Measurements from ENCODE around the gene PLD4. TPM values are rescaled to one million over a fixed set of nuclear protein-coding genes. Genes with fewer than 3 reads are reported as not detected.

PLD4 gene
- total RNA-seq, 2 donors from 2014 or later, result 1.2 to 5.4 TPM

DNA sequence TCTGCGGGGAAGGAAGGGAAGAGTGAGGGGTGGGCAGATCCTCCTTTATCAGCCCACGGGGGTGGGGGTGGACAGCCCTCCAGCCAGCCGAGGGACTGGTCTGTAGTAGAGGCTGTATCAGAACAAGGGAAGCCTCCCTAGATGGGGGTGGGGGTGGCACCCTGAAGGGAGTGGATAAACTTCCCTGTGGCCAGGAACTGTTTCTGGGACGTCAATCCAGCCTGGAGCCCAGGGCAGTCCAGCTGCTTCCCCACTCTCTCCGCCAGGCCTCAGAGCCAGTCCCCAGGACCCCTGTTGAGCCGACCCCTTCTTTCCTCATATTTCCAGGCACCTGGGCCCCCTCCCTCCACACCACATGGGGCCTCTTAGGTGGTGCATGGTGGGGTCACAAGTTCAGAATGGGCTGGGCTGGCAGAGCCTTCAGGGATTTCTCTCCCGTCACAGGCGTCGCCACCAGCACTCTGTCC, 6.7 kb downstream of the PLD4 start:
- no peaks in the 10 kb centered on the region for H3K27me3 ChIP-seq (replicated peaks; ENCODE audit: insufficient read depth)
- H3K36me3 ChIP-seq, result no peaks in the 10 kb centered on the region
- intact Hi-C loops (cut with DNase I), result loop anchor here (2.0 to 5.0 kb wide), 3 partner anchors 34 to 51 kb away; no protein-coding TSS in a partner anchor
- TF ChIP-seq, protein P1, sequence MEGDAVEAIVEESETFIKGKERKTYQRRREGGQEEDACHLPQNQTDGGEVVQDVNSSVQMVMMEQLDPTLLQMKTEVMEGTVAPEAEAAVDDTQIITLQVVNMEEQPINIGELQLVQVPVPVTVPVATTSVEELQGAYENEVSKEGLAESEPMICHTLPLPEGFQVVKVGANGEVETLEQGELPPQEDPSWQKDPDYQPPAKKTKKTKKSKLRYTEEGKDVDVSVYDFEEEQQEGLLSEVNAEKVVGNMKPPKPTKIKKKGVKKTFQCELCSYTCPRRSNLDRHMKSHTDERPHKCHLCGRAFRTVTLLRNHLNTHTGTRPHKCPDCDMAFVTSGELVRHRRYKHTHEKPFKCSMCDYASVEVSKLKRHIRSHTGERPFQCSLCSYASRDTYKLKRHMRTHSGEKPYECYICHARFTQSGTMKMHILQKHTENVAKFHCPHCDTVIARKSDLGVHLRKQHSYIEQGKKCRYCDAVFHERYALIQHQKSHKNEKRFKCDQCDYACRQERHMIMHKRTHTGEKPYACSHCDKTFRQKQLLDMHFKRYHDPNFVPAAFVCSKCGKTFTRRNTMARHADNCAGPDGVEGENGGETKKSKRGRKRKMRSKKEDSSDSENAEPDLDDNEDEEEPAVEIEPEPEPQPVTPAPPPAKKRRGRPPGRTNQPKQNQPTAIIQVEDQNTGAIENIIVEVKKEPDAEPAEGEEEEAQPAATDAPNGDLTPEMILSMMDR (IDR thresholded peaks at IDR 0.05), result no peak
- no peak for TF ChIP-seq POLR2AphosphoS5 (IDR thresholded peaks at IDR 0.05)
- H3K4me3 ChIP-seq, result no peak overlapping the region
- H3K27ac ChIP-seq, result no peak overlapping the region
- H3K9me3 ChIP-seq, result no peaks in the 10 kb centered on the region
- no peaks in the 10 kb centered on the region for H3K4me1 ChIP-seq (replicated peaks)
- no peak for DNase-seq (ENCODE audit: low spot score)
- WGBS, result 71% methylated on average over 7 of the region's 9 CpGs

DNA sequence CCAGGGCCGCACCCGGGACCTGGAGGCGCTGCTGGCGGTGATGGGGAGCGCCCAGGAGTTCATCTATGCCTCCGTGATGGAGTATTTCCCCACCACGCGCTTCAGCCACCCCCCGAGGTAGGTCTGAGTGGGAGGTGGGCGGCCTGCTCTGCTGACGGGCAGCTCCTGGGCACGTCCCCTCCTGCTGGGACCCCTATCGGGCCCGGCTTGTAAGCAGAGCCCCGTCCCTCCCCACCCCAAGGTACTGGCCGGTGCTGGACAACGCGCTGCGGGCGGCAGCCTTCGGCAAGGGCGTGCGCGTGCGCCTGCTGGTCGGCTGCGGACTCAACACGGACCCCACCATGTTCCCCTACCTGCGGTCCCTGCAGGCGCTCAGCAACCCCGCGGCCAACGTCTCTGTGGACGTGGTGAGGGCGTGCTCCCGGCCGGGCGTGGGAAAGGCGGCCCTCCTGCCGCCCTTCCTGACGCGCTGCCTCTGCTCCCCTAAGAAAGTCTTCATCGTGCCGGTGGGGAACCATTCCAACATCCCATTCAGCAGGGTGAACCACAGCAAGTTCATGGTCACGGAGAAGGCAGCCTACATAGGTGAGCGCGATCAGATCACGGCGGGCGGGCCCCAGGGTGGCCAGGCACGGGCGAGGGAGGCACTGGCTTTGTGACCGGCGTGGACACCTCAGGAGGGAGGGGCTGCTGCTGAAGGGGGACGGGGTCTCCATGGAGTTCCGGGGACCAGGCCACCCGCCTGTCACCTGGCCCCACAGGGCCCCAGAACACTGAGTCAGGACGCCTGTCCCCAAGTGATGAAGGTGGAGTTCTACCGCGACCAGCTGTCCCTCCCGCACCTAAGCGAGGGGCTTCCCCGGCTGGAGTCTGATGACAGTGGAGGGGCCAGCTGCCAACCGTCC, 7.3 kb downstream of the PLD4 start:
- intact Hi-C loops (cut with DNase I), result loop anchor here (2.0 to 5.0 kb wide), 3 partner anchors 35 to 51 kb away; no protein-coding TSS in a partner anchor

DNA sequence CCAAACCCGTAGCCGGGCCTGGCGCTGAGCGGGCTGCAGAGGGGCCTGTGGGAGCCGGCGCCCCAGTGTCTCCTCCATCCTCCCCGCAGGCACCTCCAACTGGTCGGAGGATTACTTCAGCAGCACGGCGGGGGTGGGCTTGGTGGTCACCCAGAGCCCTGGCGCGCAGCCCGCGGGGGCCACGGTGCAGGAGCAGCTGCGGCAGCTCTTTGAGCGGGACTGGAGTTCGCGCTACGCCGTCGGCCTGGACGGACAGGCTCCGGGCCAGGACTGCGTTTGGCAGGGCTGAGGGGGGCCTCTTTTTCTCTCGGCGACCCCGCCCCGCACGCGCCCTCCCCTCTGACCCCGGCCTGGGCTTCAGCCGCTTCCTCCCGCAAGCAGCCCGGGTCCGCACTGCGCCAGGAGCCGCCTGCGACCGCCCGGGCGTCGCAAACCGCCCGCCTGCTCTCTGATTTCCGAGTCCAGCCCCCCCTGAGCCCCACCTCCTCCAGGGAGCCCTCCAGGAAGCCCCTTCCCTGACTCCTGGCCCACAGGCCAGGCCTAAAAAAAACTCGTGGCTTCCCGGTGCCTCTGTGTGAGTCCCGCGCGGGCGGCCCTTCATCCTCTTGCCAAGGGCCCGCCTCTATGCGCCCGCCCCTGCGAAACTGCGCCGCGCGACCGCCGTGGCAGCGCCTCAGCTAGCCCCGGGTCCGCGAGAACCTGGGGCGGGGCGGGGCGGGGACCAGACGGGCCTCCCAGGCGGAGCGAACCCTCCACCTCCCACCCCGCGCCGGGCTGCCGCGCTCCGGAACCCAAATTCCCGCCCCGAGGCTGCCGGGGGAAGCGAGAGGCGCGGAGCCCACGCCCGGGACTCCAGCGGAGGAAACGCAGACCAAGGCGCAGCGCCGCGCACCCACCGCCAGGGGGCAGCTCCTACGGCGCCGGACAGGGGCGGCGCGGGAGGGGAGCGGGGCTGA, 8.3 kb downstream of the PLD4 start:
- Histone ChIP-seq H3K36me3 (no peaks in the 10 kb centered on the region), H3K27ac (peak overlapping the region; percentile 31 to 51), H3K9me3 (no peaks in the 10 kb centered on the region), H3K27me3 (replicated peaks; ENCODE audit: insufficient read depth) (no peaks in the 10 kb centered on the region), H3K4me1 (replicated peaks) (no peaks in the 10 kb centered on the region), H3K4me3 (peak overlapping the region; percentile 54 to 55)
- 13% methylated on average over 35 of the region's 100 CpGs for WGBS
- TF ChIP-seq POLR2A (IDR thresholded peaks at IDR 0.05) (no peak), POLR2AphosphoS5 (IDR thresholded peaks at IDR 0.05) (peak; percentile 46)
- TF ChIP-seq, protein P1 (IDR thresholded peaks at IDR 0.05), result peak; percentile 70 to 84 (median 77)
- DNase-seq (ENCODE audit: low spot score), result peak; percentile 74
- intact Hi-C loops (cut with DNase I), result loop anchor here (5.0 kb wide), 2 partner anchors 34 to 36 kb away; no protein-coding TSS in a partner anchor

More for the DNA sequence above, 7.3 kb downstream of the PLD4 start:
- no peaks in the 10 kb centered on the region for H3K27me3 ChIP-seq (replicated peaks; ENCODE audit: insufficient read depth)
- TF ChIP-seq POLR2AphosphoS5 (IDR thresholded peaks at IDR 0.05) (no peak), POLR2A (IDR thresholded peaks at IDR 0.05) (no peak)
- TF ChIP-seq, protein P1 (IDR thresholded peaks at IDR 0.05), result no peak
- no peaks in the 10 kb centered on the region for H3K36me3 ChIP-seq
- no peak for DNase-seq (ENCODE audit: low spot score)
- WGBS, result 46% methylated on average over 51 of the region's 64 CpGs
- no peak overlapping the region for H3K27ac ChIP-seq
- H3K4me3 ChIP-seq, result peak overlapping the region; percentile 54 to 55
- H3K4me1 ChIP-seq (replicated peaks), result no peaks in the 10 kb centered on the region
- H3K9me3 ChIP-seq, result no peaks in the 10 kb centered on the region

DNA sequence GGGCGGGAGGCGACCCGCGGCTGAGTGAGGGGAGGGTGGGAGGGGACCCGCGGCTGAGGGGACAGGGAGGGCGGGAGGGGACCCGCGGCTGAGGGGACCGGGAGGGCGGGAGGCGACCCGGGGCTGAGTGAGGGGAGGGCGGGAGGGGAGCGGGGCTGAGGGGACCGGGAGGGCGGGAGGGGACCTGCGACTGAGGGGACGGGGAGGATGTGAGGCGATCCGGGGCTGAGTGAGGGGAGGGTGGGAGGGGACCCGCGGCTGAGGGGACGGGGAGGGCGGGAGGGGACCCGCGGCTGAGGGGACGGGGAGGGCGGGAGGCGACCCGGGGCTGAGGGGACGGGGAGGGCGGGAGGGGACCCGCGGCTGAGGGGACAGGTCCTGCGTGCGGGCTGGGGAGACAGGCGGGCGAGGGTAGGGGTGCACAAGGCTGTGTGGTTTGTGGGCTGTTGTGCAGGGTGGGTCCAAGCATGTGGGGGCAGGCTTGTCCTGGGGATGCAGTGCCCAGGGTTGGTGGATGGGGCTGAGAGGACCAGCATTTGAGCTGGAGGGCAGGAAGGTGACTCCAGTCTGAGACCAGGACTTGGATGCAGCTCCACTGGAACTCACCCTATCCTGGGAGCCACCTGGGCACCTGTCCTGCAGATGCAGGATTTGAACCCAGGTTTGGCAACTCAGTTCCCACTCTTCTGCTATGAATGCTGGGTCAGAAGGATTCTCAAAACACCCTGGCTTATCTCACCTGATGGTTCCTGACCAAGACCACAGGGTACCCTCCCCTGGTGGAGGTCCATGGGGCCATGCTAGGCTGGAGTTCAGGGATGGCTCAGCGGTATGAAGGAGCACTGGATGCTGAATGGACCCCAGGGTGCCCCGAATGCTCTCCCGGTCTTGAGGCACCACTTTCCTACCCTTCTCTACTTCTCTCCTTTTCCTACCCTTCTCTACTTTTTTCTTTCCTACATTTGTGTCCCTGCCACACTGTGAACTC, 9.4 kb downstream of the PLD4 start:
- Histone ChIP-seq H3K9me3 (no peaks in the 10 kb centered on the region), H3K4me3 (peak overlapping the region; percentile 54 to 55), H3K36me3 (no peaks in the 10 kb centered on the region), H3K27ac (peak overlapping the region in 1 of 2 donors; percentile 31), H3K27me3 (replicated peaks; ENCODE audit: insufficient read depth) (no peaks in the 10 kb centered on the region), H3K4me1 (replicated peaks) (no peaks in the 10 kb centered on the region)
- no peak for DNase-seq (ENCODE audit: low spot score)
- TF ChIP-seq POLR2A (IDR thresholded peaks at IDR 0.05) (no peak), POLR2AphosphoS5 (IDR thresholded peaks at IDR 0.05) (no peak)
- TF ChIP-seq, protein P1 (IDR thresholded peaks at IDR 0.05), result no peak
- 19% methylated on average over 20 of the region's 42 CpGs for WGBS
- intact Hi-C loops (cut with DNase I), result loop anchor here (5.0 kb wide), 2 partner anchors 33 to 37 kb away; no protein-coding TSS in a partner anchor
